Raji (cell line): ENCODE results near the gene ALDH5A1.

ENCODE experiments used
- POLR2A ChIP-seq: IDR thresholded peaks from 2 replicates; pipeline ENCODE4 v1.6.1; 2011; ENCODE audit warnings: low read depth, low read length, control low read depth; ENCODE audit not compliant: insufficient read depth

ALDH5A1 gene

GRCh38 chr6:24566020-24566767 is 71.4 kb downstream of the ALDH5A1 start:
- TF ChIP-seq POLR2A: no peak

DNA sequence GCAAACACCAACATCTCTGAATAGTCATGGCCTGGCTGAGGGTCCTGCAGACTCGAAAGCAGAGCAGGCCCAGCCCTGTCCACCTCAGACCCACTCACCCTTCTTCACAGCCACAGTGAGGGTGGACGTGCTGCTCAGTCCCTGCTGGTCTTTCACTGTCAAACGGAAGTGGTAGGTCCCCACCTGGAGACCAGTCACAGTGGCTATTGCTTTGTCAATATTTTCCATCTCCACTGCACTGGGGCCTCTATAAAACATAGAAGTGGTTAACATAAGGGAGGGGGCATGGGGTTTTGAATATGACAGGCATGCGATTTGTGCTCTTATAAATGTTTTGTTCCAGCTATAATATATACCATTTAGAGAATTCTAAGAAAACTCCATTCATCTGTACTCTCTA is 73.9 kb downstream of the ALDH5A1 start:
- no peak for TF ChIP-seq POLR2A

- no peak for TF ChIP-seq POLR2A
Observed at GRCh38 chr6:24569811-24570210, 75.0 kb downstream of the ALDH5A1 start.

DNA sequence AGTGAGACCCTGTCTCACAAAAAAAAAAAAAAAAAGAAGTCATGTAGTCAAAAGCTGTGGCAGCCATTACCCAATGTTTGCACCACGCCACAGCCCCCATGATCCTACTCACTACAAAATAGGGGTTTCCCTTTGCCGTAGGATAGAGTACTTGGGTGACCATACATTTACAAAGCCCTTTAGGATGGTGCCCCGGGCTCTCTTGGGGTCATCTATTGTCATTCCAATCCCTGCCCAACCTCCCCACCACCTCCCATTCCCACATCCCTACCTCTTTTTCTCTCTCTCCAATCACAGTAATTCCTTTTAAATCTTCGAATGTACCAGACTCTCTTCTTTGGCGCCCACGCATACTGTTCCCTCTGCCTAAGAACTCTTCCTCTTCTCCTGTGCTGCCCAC is 76.6 kb downstream of the ALDH5A1 start:
- no peak for TF ChIP-seq POLR2A

- no peak for TF ChIP-seq POLR2A
Observed at GRCh38 chr6:24574809-24575208, 80.0 kb downstream of the ALDH5A1 start.

DNA sequence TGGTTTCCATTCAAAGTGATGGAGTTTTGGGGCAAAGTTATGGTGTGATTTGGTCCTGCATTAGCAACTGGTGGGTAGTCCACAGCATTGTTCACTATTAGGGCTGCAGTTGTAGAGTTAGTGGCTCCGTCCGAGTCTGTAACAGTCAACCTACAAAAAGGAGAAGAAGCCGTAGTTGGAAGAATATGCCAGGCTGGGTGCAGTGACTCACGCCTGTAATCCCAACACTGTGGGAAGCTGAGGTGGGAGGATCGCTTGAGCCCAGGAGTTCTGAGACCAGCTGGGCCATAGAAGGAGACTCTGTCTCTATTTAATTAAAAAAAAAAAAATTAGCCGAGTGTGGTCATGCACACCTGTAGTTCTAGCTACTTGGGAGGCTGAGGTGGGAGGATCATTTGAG is 81.7 kb downstream of the ALDH5A1 start:
- no peak for TF ChIP-seq POLR2A

DNA sequence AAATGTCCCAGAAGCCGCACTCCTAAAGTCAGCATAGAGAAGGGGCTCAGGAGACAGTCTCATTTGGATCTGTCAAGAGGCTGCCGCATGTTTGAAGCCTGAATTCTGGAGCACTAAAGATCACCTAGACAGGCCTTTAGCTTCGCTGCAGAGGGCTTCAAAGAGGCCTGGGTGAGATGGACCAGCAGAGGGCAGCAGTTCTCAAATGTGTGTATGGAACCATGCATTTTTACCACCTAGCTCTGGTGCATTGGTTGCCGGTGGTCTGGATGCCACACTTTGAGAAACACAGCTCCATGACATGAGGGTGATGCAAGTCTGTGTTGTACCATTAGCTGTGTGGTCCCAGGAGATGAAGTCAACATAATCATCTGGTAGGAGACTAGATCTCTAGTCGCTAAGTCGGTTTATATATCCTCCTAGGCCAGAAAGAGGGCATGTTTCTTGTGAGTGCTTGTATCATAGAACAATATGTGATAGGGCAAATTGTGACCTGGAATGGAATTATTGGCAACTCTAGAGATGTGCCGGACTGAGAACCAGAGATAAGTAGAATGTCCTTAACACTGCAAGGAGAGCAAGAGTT is 86.4 kb downstream of the ALDH5A1 start:
- no peak for TF ChIP-seq POLR2A

DNA sequence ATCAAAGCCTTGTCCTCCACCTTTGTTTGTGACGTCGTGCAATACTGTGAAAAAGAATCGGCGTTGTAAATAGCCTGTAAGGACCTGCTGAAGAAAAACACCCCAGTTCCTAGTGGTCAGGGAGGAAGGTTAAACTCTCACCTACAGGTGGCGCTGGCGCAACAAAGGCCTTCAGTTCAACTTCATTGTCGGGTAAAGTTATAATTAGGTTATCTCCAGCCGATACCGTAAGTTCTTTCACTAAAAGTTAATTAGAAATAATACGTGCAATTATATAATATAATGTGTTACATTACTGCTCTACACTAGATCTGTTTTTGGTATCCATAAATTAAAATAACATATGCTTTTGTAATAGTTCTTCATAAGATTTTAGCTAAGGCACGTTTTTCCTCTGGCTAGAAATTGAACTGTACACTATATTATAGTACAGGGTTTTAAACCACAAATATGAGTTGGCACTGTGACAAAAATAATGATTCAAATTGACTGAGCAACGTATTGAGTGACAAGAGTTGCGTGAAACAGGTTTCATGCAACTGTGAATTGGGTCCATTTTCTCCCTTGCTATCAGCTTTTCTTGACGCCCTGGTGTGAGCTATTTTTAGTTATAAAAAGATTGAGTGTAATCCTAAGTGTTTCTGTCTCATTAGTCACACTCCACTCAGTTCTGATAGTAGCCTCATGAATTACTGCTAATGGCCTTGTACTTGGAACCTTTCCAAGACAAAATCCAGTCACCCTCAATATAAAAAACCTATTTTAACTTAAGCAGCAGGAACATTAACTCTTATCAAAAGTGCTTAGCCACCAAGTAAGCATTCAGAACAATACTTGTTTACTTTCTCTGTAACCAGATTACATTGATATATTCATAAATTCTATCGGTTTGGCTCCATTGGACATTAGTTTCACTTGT is 89.0 kb downstream of the ALDH5A1 start:
- no peak for TF ChIP-seq POLR2A

DNA sequence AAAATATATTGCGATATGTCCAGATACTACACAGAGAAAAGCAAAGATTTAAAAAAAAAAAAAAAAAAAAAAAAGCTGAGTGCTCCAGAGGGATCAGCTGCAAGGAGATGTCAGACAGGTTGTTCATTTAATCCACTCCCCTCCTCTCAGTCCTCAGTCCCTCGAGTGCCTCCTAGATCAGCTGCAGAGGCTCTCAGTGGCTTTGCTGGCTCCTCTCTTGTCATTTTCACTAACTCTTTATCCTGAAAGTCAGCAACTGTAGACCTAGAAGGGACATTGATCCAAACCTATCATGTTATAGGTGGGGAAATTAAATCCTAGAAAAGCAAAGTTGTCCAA is 89.6 kb downstream of the ALDH5A1 start:
- TF ChIP-seq POLR2A: no peak
